HFF-Myc (cell line): ENCODE data around the gene TSPAN9.

ENCODE experiments used
- DNase-seq: peaks from one replicate; pipeline ENCODE4 v3.0.0-alpha.2; 2011; ENCODE audit warnings: low read depth; ENCODE audit errors: extremely low read depth
- H3K4me3 ChIP-seq: replicated peaks from 2 replicates; pipeline ENCODE4 v1.5.1; 2011; ENCODE audit warnings: low read depth, mild to moderate bottlenecking, control low read depth, low read length
- CTCF ChIP-seq: IDR thresholded peaks from 2 replicates; pipeline ENCODE4 v1.5.1; 2012; ENCODE audit warnings: mild to moderate bottlenecking, low read depth, low read length, control low read depth; ENCODE audit errors: missing control alignments

Gene TSPAN9

GRCh38 chr12:3326850-3327780, 249.9 kb downstream of the TSPAN9 start:
- no peak for TF ChIP-seq CTCF
- no peak for DNase-seq
- no peak overlapping the region for H3K4me3 ChIP-seq

GRCh38 chr12:3328081-3328480, 250.9 kb downstream of the TSPAN9 start:
- H3K4me3 ChIP-seq: no peak overlapping the region
- no peak for DNase-seq
- no peak for TF ChIP-seq CTCF

GRCh38 chr12:3328571-3328970, 251.4 kb downstream of the TSPAN9 start:
- no peak for TF ChIP-seq CTCF
- no peak for DNase-seq

DNA sequence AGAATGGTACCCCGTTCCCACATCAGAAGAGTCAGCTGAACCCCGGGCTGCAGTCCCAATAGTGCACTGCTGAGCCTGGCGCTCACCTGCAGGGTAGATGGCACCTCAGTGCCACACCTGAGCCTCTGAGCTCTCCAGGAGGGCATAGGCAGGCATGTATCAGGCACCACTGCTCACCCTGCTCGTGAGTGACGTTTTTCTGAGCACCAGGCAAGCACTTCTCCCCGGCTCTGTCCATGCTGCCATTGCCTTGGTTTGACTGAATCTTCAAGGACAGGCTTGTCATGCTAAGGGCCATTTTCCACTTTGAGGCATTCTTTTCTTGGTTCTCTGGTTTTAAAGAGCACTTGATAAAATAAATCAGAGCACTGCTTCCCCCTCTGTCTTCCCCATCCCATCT, 252.2 kb downstream of the TSPAN9 start:
- no peak for DNase-seq
- no peak overlapping the region for H3K4me3 ChIP-seq
- no peak for TF ChIP-seq CTCF

More at GRCh38 chr12:3328571-3328970, 251.4 kb downstream of the TSPAN9 start:
- no peak overlapping the region for H3K4me3 ChIP-seq

- no peak for TF ChIP-seq CTCF
- no peak for DNase-seq
- no peak overlapping the region for H3K4me3 ChIP-seq
Observed at GRCh38 chr12:3330976-3331510, 253.9 kb downstream of the TSPAN9 start.

DNA sequence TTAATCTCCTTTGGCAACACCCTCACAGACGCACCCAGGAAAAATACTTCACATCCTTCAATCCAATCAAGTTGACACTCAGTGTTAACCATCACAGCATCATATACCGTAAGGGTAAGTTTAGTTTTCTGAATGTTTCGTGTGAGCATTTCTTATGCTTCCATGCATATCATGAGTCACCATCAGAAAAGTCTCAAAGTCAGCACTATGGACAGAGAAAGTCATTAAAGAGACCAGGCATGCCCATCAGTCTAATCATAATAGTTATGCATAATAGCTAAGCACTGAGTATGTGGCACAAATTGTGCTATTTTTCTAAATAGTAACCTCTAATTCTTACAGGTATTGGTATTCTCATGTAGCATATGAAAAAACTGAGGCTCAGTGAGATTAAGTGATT, 255.0 kb downstream of the TSPAN9 start:
- no peak overlapping the region for H3K4me3 ChIP-seq
- no peak for TF ChIP-seq CTCF
- no peak for DNase-seq
